HG02943 (cell line): ENCODE measurements around the gene EBLN2.

Source experiments
- ATAC-seq: cut with Tn5 transposase; IDR thresholded peaks from one replicate; pipeline ENCODE4 v1.9.1; 2021; ENCODE audit warnings: mild to moderate bottlenecking, low read depth, moderate library complexity; ENCODE audit not compliant: unreplicated experiment

The EBLN2 gene

DNA sequence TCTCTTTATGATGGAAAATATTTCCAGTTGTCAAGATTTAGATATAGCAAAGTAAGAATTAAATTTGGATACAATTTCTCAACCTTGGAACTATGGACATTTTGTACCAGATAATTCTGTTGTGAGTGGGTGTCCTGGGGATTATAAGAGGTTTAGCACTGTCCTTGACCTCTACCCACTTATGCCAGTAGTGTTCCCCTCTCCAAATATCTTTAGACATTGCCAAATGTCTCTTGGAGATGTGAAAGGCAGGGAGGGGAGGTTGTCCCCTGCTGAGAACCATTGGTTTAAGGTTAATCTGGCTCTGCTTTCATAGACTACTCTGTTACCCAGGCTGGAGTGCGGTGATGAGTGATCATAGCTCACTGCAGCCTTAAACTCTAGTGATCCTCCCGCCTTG lies at the start of gene EBLN2:
TSS of gene EBLN2 (plus strand) at position 244 of the 400 bp plus-strand sequence. CDS start 423 bp downstream, outside the sequence.
- ATAC-seq, result no peak

DNA sequence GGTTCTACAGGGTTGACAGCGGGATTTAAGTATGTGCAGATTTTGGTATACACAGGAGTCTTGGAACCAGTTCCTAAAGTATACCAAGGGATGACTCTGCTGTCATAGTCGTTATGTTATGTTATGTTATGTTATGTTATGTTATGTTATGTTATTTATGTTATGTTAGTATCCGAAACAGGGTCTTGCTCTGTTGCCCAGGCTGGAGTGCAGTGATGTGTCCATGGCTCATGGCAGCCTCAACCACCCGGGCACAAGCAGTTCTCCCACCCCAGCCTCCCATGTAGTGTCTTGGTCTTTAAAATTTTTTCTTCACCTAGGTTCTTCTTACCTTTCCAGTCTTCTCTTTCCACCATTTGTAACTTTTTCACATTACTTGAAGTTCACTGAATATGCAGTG lies 43.2 kb upstream of the EBLN2 start:
- no peak for ATAC-seq

DNA sequence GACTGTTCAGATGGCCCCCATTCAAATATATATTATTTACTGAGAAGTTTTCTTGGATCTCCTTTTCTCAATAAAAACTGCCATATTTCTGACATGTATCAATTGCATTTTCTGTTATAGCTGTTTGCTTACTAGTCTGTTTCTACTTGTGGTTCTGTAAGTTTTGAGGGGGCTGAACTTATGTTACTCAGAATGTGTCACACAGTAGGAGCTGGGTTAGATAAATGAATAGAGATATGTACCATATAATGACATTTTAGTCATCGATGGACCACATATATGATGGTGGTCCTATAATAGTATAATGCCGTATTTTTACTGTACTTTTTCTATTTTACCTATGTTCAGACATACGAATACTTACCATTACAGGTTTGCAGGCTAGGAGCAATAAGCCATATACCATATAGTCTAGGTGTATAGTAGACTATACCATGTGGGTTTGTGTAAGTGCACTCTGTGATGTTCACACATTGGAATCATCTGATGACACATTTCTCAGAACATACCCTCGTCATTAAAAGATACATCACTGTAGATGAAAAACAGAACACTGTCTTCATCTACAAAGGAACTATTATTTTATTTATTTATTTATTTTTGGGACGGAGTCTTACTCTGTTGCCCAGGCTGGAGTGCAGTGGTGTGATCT lies 42.5 kb upstream of the EBLN2 start:
- ATAC-seq, result no peak

DNA sequence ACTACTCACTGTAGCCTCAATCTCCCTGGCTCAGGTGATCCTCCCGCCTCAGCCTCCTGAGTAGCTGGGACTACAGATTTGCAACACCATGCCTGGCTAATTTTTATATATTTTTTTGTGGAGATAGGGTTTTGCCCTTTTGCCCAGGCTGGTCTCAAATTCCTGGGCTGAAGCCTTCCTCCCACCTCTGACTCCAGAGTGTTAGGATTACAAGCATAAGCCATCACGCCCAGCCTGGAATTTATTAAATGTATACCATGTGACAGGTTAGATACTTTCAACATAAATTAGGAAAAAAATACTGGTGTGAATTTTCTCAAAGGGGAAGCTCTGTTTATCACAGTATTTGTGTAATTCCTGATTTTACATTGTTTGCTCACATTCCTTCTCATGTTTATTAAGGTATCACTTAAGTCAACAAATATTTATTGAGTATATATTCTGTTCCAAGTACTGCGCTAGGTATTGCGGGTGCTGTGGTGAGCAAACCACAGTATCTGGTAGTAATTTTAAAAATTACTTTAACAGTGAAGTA lies 40.1 kb upstream of the EBLN2 start:
- ATAC-seq, result no peak

DNA sequence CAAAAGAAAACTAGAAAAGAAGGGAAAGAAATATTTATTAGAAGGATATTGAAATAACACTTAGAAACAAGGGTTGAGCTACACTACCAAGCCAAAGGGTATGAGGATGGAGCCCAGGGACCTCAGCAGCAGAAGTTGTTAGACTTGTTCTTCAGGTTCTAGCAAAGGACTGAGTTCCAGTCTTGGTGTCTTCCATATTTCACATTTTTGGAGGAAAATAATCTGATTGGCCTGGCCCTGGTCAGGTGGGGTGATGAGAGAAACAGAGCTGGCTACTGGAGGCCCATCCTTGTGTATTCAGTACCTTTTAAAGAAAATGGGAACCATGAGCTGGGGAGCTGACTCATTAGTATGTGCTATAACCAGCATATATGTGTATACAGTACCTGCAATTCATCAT lies 36.6 kb upstream of the EBLN2 start:
- ATAC-seq, result no peak

DNA sequence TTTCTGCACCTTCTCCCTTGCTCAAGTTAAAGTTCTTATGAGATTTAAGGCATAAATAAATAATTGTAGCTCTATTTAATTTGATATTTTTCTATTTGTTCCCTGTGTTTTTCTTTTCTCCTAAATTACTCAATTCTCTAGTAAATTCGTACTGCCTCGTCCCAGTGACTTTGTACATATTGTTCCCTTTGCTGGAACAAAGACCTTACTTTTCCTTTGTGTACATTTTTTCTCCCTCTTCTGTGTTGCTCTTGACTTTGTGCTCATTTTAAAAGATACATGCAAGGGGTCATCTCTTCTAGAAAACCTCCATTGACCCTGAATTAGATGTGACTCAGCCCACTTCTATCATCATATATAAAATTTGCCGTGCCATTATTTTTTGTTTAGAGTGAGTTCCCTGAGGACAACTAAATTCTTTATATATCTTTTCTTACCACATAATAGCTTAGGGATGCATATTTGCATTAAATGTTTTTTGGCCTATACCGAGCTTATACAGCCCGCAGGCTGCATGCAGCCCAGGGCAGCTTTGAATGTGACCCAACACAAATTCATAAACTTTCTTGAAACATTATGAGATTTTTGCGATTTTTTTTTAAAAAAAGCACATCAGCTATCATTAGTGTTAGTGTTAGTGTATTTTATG lies 35.2 kb upstream of the EBLN2 start:
- ATAC-seq, result no peak

DNA sequence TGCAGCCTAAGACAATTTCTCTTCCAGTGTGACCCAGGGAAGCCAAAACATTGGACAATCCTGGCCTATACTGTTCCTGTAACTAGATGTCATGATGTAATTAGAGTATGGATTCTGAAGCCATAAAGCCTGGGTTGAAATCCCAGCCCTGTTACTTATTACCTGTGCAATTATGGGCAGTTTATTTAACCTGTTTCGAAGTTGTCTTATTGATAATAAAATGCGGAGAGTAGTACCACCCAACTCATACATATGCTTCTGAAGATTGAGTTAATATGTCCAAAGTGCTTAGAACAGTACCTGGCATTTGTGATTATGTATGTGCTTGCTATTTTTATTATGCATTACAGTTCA lies 34.7 kb upstream of the EBLN2 start:
- ATAC-seq, result no peak

DNA sequence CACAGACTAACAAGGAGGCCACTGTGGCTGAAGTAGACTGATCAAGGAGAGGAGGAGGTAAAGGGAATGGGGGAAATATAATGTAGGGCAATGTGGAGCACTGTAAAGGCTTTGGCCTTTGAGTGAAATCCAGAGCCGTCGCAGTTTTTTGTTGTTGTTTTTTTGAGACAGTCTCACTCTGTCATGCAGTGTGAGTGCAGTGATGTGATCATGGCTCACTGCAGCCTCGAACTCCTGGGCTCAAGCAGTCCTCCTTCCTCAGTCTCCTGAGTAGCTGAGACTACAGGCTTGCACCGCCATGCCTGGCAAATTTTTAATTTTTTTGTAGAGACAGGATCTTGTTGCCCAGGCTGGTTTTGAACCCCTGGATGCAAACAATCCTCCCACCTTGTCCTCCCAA lies 32.7 kb upstream of the EBLN2 start:
- no peak for ATAC-seq

DNA sequence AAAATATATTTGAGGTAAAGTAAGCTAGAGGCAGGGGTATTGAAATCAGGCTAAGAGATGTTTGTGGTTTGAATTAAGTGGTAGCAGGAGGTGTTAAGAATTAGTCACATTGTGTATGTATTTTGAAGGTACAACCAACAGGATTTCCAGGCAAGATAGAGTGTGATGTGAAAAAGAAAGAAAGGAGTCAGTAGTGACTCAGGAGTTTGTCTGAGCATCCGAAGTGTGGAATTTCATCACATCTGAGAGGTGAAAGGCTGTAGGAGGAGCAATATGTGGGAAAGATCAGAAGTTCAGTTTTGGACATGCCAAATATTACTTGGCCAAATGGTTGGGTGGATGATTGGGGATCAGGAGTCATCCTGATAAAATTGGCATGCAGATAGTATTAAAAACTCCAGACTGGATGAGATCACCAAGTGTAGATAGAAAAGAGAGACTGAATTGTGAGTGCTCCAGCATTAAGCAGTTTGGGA lies 32.1 kb upstream of the EBLN2 start:
- no peak for ATAC-seq

DNA sequence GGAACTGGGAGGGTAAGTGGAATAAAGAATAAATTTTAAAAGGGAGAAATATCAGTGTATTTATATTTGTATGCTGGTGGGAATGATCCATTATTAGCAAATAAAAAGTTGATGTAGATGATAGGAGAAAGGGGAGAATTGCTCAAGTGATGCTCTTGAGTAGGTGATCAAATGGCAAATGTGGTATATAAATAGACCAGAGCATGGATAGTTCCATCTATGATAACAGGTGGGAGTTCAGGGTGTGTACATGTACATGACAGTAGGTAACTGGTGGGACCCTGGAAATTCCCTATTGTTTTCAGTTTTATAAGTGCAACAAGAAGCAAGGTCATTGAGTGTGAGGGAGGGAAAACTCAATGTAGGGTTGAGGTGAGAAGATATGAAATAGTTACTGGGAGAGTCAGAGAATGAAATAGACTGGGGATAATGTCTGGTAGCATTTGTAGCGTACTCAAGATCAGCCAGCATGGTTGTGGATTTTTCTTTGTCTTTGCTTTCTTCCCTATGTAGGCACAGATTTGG lies 31.3 kb upstream of the EBLN2 start:
- ATAC-seq, result no peak

DNA sequence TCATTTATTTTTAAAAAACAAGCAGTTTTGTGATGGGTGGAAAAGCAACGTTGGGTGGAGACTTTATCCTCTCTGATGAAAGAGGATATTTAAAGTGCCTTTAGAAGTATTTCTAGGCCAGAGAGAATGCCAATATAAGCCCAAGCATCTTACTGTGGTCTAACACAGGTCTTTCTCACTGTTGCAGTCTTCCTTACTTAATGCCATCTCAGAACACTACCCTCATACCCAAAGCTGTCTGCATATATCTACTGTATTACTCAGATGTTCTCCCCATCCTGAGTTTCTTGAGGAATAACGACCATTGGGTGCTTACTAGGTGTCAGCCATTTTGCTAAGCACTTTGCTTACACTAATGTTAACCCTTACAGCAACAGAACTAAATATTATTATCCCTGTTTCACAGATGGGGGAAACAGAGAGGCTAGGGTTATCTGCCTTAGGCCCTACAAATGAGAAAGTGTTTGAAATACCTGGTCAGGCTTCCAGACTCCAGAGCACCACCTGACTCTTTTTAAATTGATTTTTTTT lies 29.8 kb upstream of the EBLN2 start:
- ATAC-seq, result no peak

DNA sequence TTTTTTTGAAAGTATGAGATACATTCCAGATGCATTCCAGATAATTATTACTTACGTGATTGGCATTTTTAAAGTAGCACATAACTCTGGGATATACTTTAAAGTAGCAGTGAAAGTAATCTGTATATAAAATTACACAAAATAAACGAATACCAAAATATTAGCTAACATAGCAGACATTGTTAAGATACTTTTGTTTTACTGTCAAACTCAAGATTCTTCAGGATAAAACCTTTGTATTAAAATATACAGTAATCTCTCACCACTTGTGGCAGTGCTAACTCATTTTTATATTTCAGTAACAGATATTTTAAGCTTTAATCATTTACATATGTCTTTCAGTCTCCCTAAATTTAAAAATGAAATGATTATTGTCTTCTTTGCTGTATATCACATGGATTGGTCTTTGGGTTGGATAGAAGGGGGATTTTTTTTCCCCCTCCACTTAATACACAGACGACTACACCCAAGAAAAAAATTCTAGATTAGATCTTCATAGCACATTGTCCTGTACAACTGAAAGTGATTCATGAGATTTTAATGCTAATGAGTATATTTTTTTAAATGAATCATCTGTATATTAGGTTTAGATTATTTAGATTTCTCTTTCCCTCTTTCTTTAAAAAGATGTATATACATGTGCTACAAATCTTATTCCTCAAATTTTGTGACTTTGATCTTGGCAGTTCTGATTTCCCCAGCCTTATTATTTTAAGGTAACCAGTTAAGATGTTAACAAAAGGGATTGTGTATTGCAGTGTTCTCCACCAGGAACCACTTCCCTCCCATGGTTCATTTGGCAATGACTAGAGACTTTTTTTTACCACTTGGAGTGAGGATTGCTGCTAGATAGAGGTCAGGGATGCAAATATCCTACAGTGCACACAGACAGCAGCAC lies 24.5 kb upstream of the EBLN2 start:
- no peak for ATAC-seq

DNA sequence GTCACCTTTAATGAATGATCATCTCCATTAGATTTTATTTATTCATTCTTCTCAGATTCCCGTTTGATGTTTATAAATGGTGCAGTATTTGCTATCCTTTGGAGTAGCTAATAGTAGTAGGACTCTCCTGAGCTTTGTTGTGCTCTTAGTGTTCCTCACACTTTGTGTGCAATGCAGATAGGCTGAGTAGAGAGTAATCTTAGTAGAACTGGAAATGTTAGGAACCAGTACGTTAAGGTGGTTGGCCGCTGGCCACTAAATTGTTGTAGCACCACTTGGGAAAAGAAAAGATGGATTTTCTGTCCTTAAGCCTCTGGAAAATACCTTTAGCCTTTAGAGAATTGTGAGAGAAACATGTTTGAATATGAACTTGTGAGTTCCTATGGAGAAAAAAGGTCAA lies 19.9 kb upstream of the EBLN2 start:
- no peak for ATAC-seq

DNA sequence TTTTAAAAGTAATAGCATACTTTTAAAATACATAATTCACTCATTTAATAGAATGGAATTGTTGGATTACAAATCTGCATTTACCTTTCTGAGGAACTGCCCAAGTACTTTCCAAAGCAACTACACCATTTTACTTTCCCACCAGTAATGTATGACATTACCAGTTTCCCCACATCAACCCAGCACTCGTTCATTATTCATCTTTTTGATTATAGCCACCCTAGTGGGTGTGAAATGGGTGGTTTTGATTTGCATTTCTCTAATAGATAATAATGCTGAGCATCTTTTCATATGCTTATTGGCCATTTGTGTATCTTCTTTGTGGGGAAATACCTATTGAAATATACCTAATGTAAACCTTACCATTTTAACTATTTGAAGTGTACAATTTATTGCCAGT lies 18.0 kb upstream of the EBLN2 start:
- no peak for ATAC-seq

DNA sequence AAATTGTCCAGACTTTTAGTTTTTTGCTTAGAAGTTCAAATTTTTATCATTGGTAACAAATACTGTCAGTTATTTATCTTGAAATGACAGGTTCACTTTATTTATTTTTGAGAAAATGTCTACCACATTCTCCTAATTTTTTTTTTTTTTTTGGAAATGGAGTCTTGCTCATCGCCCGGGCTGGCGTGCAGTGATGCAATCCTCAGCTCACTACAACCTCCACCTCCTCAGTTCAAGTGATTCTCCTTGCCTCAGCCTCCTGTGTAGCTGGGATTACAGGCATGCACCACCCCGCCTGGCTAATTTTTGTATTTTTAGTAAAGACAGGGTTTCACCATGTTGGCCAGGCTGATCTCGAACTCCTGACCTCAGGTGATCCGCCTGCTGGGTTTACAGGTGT lies 16.1 kb upstream of the EBLN2 start:
- ATAC-seq, result no peak

DNA sequence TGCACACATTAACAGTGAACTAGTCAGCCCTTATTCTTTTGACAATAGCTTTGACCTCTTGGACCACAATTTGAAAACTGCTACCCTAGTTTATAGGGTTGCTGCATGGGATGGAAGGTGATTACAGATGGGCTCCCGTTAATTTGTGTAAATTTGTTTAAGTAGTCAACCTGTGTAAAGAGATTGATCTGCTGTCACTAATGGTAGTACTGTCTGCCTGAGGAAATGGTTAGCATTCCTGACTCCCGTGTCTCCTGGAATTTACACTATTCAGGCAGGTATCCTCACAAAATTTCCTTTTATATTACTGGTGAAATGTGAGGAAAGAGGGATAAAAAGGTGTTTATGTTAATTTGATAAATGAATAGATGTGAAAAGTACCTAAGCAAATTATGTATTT lies 15.3 kb upstream of the EBLN2 start:
- no peak for ATAC-seq

DNA sequence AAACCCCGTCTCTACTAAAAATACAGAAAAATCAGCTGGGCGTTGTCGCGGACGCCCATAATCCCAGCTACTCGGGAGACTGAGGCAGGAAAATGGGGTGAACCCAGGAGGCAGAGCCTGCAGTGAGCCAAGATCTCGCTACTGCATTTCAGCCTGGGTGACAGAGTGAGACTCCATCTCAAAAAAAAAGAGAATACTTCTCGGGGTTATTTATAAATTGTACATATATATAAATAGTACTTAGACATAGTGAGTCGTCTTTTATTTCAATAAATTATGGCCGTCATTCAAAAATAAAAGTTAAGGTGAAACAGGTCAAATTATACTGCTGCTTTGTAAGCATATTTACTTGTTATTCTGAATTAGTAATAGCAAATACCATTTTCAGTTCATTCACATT lies 12.1 kb upstream of the EBLN2 start:
- no peak for ATAC-seq

DNA sequence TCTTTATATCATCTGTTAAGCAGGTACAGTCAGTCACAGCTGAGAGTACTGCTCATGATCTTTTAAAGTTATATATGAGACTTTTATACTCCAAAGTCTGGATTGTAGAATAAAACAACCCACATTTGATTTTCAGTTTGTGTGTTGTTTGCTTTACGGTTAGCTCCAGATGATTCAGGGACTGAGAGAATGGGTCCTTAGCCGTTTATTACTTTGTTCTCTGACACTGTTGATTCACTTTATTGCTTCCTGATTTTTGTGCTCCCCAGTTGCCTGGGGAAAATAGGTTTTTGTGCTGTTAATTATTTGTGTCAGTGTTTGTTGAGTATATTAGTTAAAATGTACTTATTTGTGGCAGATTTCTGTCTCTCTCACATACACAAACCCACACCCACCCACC lies 8.6 kb upstream of the EBLN2 start:
- ATAC-seq, result no peak

DNA sequence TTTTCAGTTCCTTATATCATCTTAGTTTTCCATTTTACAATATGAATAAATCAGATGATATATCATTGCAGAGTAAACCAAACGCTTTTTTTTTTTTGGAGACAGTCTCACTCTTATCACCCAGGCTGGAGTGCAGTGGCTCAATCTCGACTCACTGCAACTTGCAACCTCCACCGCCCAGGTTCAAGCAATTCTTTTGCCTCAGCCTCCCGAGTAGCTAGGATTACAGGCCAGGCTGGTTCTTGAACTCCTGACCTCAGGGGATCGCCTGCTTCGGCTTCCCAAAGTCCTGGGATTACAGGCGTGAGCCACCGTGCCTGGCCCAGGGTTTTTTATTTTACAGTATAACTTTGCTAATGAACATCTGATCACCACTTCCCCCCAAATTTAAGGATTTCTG lies 5.9 kb upstream of the EBLN2 start:
- no peak for ATAC-seq

DNA sequence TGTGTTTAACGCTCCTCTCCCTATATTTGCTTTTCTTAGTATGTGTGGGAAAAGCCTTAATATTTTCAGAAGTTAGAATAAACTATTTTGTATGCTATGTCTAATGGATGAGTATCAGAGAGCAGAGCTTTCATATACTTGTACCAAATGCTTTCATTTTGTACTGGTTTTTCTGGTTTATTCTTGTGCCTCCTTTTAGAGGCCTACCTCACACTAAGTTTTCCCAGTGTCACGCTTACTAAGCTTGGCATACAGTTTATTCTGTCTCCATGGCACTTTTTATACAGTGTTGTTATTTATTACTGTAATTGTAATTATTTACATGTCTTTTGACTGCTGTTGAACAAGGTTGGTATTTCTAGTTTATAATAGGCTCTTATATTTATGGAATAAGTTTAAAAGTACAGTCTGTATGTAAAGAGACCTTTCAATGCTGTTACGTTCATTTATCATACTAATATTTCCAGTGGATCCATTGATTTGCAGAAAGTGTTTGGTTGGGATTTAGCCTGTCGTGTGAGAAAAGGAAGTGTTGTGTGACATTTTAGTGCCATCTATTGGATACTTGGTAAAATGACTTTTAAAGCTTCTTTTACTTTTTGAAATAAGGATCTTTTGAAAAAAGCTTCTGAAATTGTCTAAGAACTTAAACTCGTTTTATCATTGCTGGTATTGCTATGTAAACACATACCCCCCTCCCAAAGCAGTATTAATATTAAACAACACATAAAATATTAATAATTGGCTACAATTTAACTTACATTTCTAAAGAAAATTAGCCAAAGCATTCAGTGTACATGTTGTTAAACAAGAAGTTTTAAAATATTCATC lies 5.2 kb upstream of the EBLN2 start:
- ATAC-seq, result no peak
